Measurements from ENCODE around the gene RACGAP1. TPM values are rescaled to one million over a fixed set of nuclear protein-coding genes. Genes with fewer than 3 reads are reported as not detected.

The RACGAP1 gene
- total and polyA plus RNA-seq, 2 of the 4 experiments (the other 2 are of a cell fraction): 37.9 to 110 TPM

GRCh38 chr12:50070314-50071060 is 45.2 kb upstream of the RACGAP1 start:
- in situ Hi-C loops (cut with MboI; ENCODE audit: low sequenced_read_pairs): no loop called here
- POLR2A ChIA-PET (ENCODE audit: unreplicated experiment): no interaction called here

More at GRCh38 chr12:50070314-50071060, 45.2 kb upstream of the RACGAP1 start:
- Histone ChIP-seq H2BK120ac (ENCODE audit: low read depth, low read length) (peak overlapping the region; percentile 4; the same call in 1 of the 2 replicates), H2AK9ac (replicated peaks; ENCODE audit: low read depth, low read length, poor library complexity) (peak overlapping the region; percentile 51), H3K23ac (ENCODE audit: low read depth, low read length) (no peak overlapping the region), H3K4ac (ENCODE audit: low read depth, low read length) (peak overlapping the region; percentile 26), H4K20me1 (ENCODE audit: insufficient read depth, low read length) (no peaks in the 10 kb centered on the region; the same call in 1 of the 2 replicates), H4K5ac (ENCODE audit: low read depth, low read length) (peak overlapping the region; percentile 48; the same call in 1 of the 2 replicates), H3K18ac (ENCODE audit: low read depth, low read length) (no peak overlapping the region), H3K4me2 (ENCODE audit: low read depth, low read length) (no peak overlapping the region; the same call in 1 of the 2 replicates), H3K4me1 (ENCODE audit: control insufficient read depth, insufficient read depth, low read length) (peaks cover 12% of the 10 kb centered on the region), H2AK5ac (ENCODE audit: low read depth, low read length) (peak overlapping the region; percentile 75; the same call in 1 of the 2 replicates), H3K14ac (replicated peaks; ENCODE audit: low read depth, low read length) (peak overlapping the region; percentile 57), H3K9me1 (ENCODE audit: insufficient read depth, low read length) (0 out of 2 replicates have a peak, but pooled peaks cover 7% of the 10 kb centered on the region), H2BK5ac (ENCODE audit: low read depth, low read length, poor library complexity, severe bottlenecking) (no peak overlapping the region), H3K9ac (ENCODE audit: low read depth, low read length) (peak overlapping the region; percentile 15; the same call in 1 of the 2 replicates), H2AFZ (replicated peaks; ENCODE audit: low read length, poor library complexity) (peak overlapping the region; percentile 91), H3K56ac (ENCODE audit: extremely low read depth, insufficient read depth, low read length) (no peak overlapping the region), H3K36me3 (ENCODE audit: control insufficient read depth, insufficient read depth, low read length) (no peaks in the 10 kb centered on the region), H3K27ac (ENCODE audit: insufficient read depth, low read length) (no peak overlapping the region), H3K9me3 (ENCODE audit: control insufficient read depth, insufficient read depth, low read length) (no peaks in the 10 kb centered on the region), H3K27me3 (ENCODE audit: control insufficient read depth, insufficient read depth, low read length) (no peaks in the 10 kb centered on the region), H4K8ac (ENCODE audit: low read depth in 2 of 2, low read length in 2 of 2) (peak overlapping the region; percentile 87 to 90), H4K91ac (ENCODE audit: insufficient read depth, low read depth, low read length) (peak overlapping the region; percentile 64; the same call in 1 of the 2 replicates), H3K79me1 (ENCODE audit: low read depth in 1 of 2, low read length in 2 of 2) (no peaks in the 10 kb centered on the region), H2BK20ac (ENCODE audit: low read depth, low read length) (peak overlapping the region; percentile 2; the same call in 1 of the 2 replicates), H2BK15ac (ENCODE audit: low read depth, low read length) (peak overlapping the region; percentile 63; the same call in 1 of the 3 replicates), H3K4me3 (ENCODE audit: insufficient read depth, low read depth, low read length) (no peak overlapping the region)
- BruUV-seq (replicated peaks): no TSS peak
- dilution Hi-C loops (cut with HindIII; ENCODE audit: low sequenced_read_pairs, unreplicated experiment): no loop called here
- no peak for TF ChIP-seq CHD1 (IDR thresholded peaks at IDR 0.05; ENCODE audit: low read depth, low read length)
- TF ChIP-seq SMC3 (IDR thresholded peaks at IDR 0.05; ENCODE audit: low read depth, low read length): peak; percentile 90
- peak; percentile 92 for TF ChIP-seq RAD21 (IDR thresholded peaks at IDR 0.05; ENCODE audit: low read length)
- no peak for TF ChIP-seq NFE2L2 (IDR thresholded peaks at IDR 0.05; ENCODE audit: low read depth, low read length)
- TF ChIP-seq, protein P1, sequence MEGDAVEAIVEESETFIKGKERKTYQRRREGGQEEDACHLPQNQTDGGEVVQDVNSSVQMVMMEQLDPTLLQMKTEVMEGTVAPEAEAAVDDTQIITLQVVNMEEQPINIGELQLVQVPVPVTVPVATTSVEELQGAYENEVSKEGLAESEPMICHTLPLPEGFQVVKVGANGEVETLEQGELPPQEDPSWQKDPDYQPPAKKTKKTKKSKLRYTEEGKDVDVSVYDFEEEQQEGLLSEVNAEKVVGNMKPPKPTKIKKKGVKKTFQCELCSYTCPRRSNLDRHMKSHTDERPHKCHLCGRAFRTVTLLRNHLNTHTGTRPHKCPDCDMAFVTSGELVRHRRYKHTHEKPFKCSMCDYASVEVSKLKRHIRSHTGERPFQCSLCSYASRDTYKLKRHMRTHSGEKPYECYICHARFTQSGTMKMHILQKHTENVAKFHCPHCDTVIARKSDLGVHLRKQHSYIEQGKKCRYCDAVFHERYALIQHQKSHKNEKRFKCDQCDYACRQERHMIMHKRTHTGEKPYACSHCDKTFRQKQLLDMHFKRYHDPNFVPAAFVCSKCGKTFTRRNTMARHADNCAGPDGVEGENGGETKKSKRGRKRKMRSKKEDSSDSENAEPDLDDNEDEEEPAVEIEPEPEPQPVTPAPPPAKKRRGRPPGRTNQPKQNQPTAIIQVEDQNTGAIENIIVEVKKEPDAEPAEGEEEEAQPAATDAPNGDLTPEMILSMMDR (conservative IDR thresholded peaks at IDR 0.05; ENCODE audit: low read depth, low read length): peak; percentile 95
- TF ChIP-seq MAZ (IDR thresholded peaks at IDR 0.05; ENCODE audit: borderline replicate concordance, low read depth, low read length): peak; percentile 63; the same call in 1 of the 2 replicates
- 6% methylated on average over 2 of the region's 9 CpGs; no CpG with 5 or more reads in 1 of the 2 experiments for WGBS, 2 experiments (ENCODE audit: extremely low coverage in 2 of 2, insufficient read length in 1 of 2)
- peak; percentile 84 for DNase-seq
- intact Hi-C loops (cut with micrococcal nuclease): loop anchor here (1.0 kb wide), 1 partner anchor 103 kb away; no protein-coding TSS in a partner anchor
- peak; percentile 71 for ATAC-seq (ENCODE audit: low read depth)
- CTCF ChIA-PET: interaction anchor here (0.5 to 2.1 kb wide), 17 partner anchors 9 to 979 kb away, joined by 3 to 33 read pairs (median 4); partner anchors contain the start of gene AQP6

Measured in IMR-90 (cell line).